ENCODE data around the gene C14orf93.
A peak's percentile ranks its signal among the peaks of the same experiment; 100 is the strongest.

C14orf93 gene

GRCh38 chr14:22995889-22996625, 13.9 kb downstream of the C14orf93 start:
- TF ChIP-seq CTCF (IDR thresholded peaks at IDR 0.05; ENCODE audit: unreplicated experiment in 3 of 3), result no peak
- Mint-ChIP-seq H3K9me3 (no peaks in the 10 kb centered on the region), H3K4me3 (no peak overlapping the region), H3K27me3 (ENCODE audit: low read depth) (no peaks in the 10 kb centered on the region), H3K27ac (peak overlapping the region in 1 of 3 experiments; percentile 26), H3K4me1 (peaks cover 23% of the 10 kb centered on the region), H3K36me3 (ENCODE audit: low read depth) (peaks cover 7% of the 10 kb centered on the region)

- peak overlapping the region in 1 of 3 experiments; percentile 35 for H3K4me3 Mint-ChIP-seq
- peak; percentile 56 to 65 (median 65) for TF ChIP-seq CTCF (IDR thresholded peaks at IDR 0.05; ENCODE audit: unreplicated experiment in 3 of 3)
- no peaks in the 10 kb centered on the region for H3K27me3 Mint-ChIP-seq (ENCODE audit: low read depth)
- H3K9me3 Mint-ChIP-seq, result no peaks in the 10 kb centered on the region
- H3K27ac Mint-ChIP-seq, result peak overlapping the region; percentile 61 to 82 (median 63)
- peaks cover 23% of the 10 kb centered on the region for H3K4me1 Mint-ChIP-seq
- peaks cover 11% of the 10 kb centered on the region for H3K36me3 Mint-ChIP-seq (ENCODE audit: low read depth)
Measured at GRCh38 chr14:22994762-22995275, 15.1 kb downstream of the C14orf93 start.

- peak overlapping the region; percentile 27 to 68 (median 46) for H3K27ac Mint-ChIP-seq
- H3K27me3 Mint-ChIP-seq (ENCODE audit: low read depth), result peaks cover 3% of the 10 kb centered on the region
- no peak for TF ChIP-seq CTCF (IDR thresholded peaks at IDR 0.05; ENCODE audit: unreplicated experiment in 3 of 3)
- peaks cover 18% of the 10 kb centered on the region for H3K36me3 Mint-ChIP-seq (ENCODE audit: low read depth)
- H3K4me1 Mint-ChIP-seq, result peaks cover 23% of the 10 kb centered on the region
- H3K9me3 Mint-ChIP-seq, result no peaks in the 10 kb centered on the region
- H3K4me3 Mint-ChIP-seq, result no peak overlapping the region
Measured at GRCh38 chr14:22993517-22993916, 16.4 kb downstream of the C14orf93 start.

- peaks cover 23% of the 10 kb centered on the region for H3K4me1 Mint-ChIP-seq
- no peak overlapping the region for H3K4me3 Mint-ChIP-seq
- H3K27ac Mint-ChIP-seq, result no peak overlapping the region
- TF ChIP-seq CTCF (IDR thresholded peaks at IDR 0.05; ENCODE audit: unreplicated experiment in 3 of 3), result no peak
- H3K27me3 Mint-ChIP-seq (ENCODE audit: low read depth), result peaks cover 3% of the 10 kb centered on the region
- no peaks in the 10 kb centered on the region for H3K9me3 Mint-ChIP-seq
- peaks cover 18% of the 10 kb centered on the region for H3K36me3 Mint-ChIP-seq (ENCODE audit: low read depth)
Measured at GRCh38 chr14:22991852-22992251, 18.1 kb downstream of the C14orf93 start.

GRCh38 chr14:22987291-22987690, 22.7 kb downstream of the C14orf93 start:
- TF ChIP-seq CTCF (IDR thresholded peaks at IDR 0.05; ENCODE audit: unreplicated experiment in 3 of 3), result no peak
- Mint-ChIP-seq H3K4me3 (no peak overlapping the region), H3K36me3 (ENCODE audit: low read depth) (peaks cover 14% of the 10 kb centered on the region), H3K27ac (no peak overlapping the region), H3K27me3 (ENCODE audit: low read depth) (peaks cover 3% of the 10 kb centered on the region), H3K4me1 (peaks cover 6% of the 10 kb centered on the region), H3K9me3 (no peaks in the 10 kb centered on the region)
